Cardiac muscle cell (in vitro differentiated cells and primary cell): ENCODE results near the gene SELENOM. TPM values are rescaled to one million over a fixed set of nuclear protein-coding genes. Genes with fewer than 3 reads are reported as not detected.
"Not testable (repeated sequence)": the region's sequence is repeated elsewhere in the genome, so short reads cannot be mapped to it uniquely, and the experiment has no call there.

Source experiments
- DNase-seq, 2 donors: peaks; one replicate each; pipeline versions ENCODE4 v3.0.0 to v3.0.0-alpha.2; 2010 to 2017; ENCODE audit warnings: low read depth in 1 of 2, low spot score in 1 of 2
- H3K27ac ChIP-seq: fragments of 200-600 bp; sonication (generic); 2 replicates; pipeline ENCODE4 v1.5.1; 2016
- H3K27me3 ChIP-seq: fragments of 200-600 bp; sonication (generic); 2 replicates; pipeline ENCODE4 v1.6.0; 2016; ENCODE audit warnings: control low read depth
- H3K36me3 ChIP-seq: fragments of 200-600 bp; sonication (generic); 2 replicates; pipeline ENCODE4 v1.5.1; 2016; ENCODE audit warnings: control low read depth
- H3K4me1 ChIP-seq: fragments of 200-600 bp; sonication (generic); 2 replicates; pipeline ENCODE4 v1.8.1; 2017; ENCODE audit warnings: low read depth, mild to moderate bottlenecking, mixed run types
- H3K4me3 ChIP-seq: fragments of 200-600 bp; sonication (generic); 2 replicates; pipeline ENCODE4 v1.5.1; 2016; ENCODE audit warnings: mild to moderate bottlenecking
- H3K9me3 ChIP-seq: fragments of 200-600 bp; sonication (generic); 2 replicates; pipeline ENCODE4 v1.5.1; 2017; ENCODE audit warnings: low read depth, mild to moderate bottlenecking, control low read depth
- CTCF ChIP-seq: IDR thresholded peaks from 2 replicates; pipeline ENCODE4 v1.5.1; 2012; ENCODE audit warnings: low read depth, mild to moderate bottlenecking, low read length
- polyA plus RNA-seq: library from polyadenylated mRNA; unstranded; fragments of >200 nt; fragmentation: Nextera tagmentation; extraction: Ambion mirVana; gene quantifications from 2 replicates; pipeline ENCODE4 v1.2.1, GENCODE V29; 2016
- total RNA-seq: library from RNA; depleted of rRNA; stranded (reverse); fragments of >200 nt; gene quantifications from 2 replicates; pipeline ENCODE4 v1.2.3, GENCODE V29; 2016

SELENOM gene
- total and polyA plus RNA-seq, 2 experiments from 2014 or later: 84.0 to 88.8 TPM

- TF ChIP-seq CTCF: no peak
- Histone ChIP-seq H3K4me1 (peaks cover 46% of the 10 kb centered on the region), H3K9me3 (no peaks in the 10 kb centered on the region), H3K27me3 (no peaks in the 10 kb centered on the region), H3K27ac (peak overlapping the region; percentile 91), H3K4me3 (no peak overlapping the region), H3K36me3 (no peaks in the 10 kb centered on the region)
- peak in 1 of 2 donors; percentile 75 for DNase-seq
Measured at GRCh38 chr22:31119026-31119717, 11.8 kb upstream of the SELENOM start.

GRCh38 chr22:31118046-31118820 lies 10.9 kb upstream of the SELENOM start:
- DNase-seq: no peak
- no peaks in the 10 kb centered on the region for H3K27me3 ChIP-seq
- TF ChIP-seq CTCF: no peak
- peaks cover 43% of the 10 kb centered on the region for H3K4me1 ChIP-seq
- no peaks in the 10 kb centered on the region for H3K36me3 ChIP-seq
- no peaks in the 10 kb centered on the region for H3K9me3 ChIP-seq
- no peak overlapping the region for H3K4me3 ChIP-seq
- peak overlapping the region; percentile 91 for H3K27ac ChIP-seq

- not testable (repeated sequence) for H3K4me3 ChIP-seq, H3K4me1 ChIP-seq, H3K9me3 ChIP-seq, H3K36me3 ChIP-seq, H3K27ac ChIP-seq, DNase-seq, H3K27me3 ChIP-seq
Measured at GRCh38 chr22:31112547-31113091, 5.3 kb upstream of the SELENOM start.

GRCh38 chr22:31107894-31108218 lies 488 bp upstream of the SELENOM start:
- Histone ChIP-seq H3K27me3 (no peaks in the 10 kb centered on the region), H3K27ac (peak overlapping the region; percentile 10), H3K9me3 (no peaks in the 10 kb centered on the region), H3K36me3 (no peaks in the 10 kb centered on the region), H3K4me1 (peaks cover 4% of the 10 kb centered on the region), H3K4me3 (peak overlapping the region; percentile 30)
- no peak for TF ChIP-seq CTCF
- DNase-seq: peak in 1 of 2 donors; percentile 27

DNA sequence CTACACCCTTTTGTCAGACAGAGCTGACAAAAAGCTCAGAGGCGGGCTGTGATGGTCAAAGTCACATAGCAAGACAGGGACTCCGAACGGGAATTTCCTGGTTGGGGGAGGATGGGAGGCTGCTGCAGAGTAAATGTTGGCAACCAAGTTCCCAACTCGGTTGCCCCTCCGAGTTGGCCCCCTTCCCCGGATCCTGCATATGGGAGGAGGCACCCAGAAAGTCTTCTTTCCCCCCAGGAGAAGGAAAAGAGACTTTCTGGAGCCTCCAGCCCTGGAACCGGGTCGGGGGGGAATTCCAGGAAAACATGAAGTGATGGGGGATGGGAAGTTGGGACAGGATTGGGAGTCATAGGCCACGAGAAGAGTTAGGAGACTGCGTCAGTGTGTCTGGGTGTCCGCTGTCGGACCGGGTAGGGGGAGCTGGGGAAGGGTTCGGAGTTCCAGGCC lies 614 bp downstream of the SELENOM start:
- TF ChIP-seq CTCF: no peak
- Histone ChIP-seq H3K27ac (no peak overlapping the region), H3K9me3 (no peaks in the 10 kb centered on the region), H3K36me3 (no peaks in the 10 kb centered on the region), H3K4me1 (peaks cover 4% of the 10 kb centered on the region), H3K27me3 (no peaks in the 10 kb centered on the region), H3K4me3 (peak overlapping the region; percentile 44)
- DNase-seq: peak in 1 of 2 donors; percentile 58
